H7 (cell line): ENCODE measurements around the gene GSE1. TPM values are rescaled to one million over a fixed set of nuclear protein-coding genes. Genes with fewer than 3 reads are reported as not detected.

Source experiments
- DNase-seq: peaks from one replicate; pipeline ENCODE4 v3.0.0; 2012
- H3K27me3 ChIP-seq: 2 replicates; pipeline ENCODE4 v1.6.0; 2011; ENCODE audit warnings: mild to moderate bottlenecking, low read length; ENCODE audit not compliant: control insufficient read depth, insufficient read depth
- H3K36me3 ChIP-seq: replicated peaks from 2 replicates; pipeline ENCODE4 v1.5.1; 2011; ENCODE audit warnings: low read length; ENCODE audit not compliant: control insufficient read depth, insufficient read depth
- H3K4me3 ChIP-seq: 2 replicates; pipeline ENCODE4 v1.5.1; 2011; ENCODE audit warnings: low read depth, mild to moderate bottlenecking, control low read depth, low read length, moderate library complexity; ENCODE audit not compliant: insufficient read depth
- total RNA-seq: library from RNA; depleted of rRNA; stranded (reverse); fragments of >200 nt; shearing (Covaris generic); gene quantifications from 2 replicates; pipeline ENCODE4 v1.2.3, GENCODE V29; 2014

GSE1 gene
- total RNA-seq, 1 experiment from 2014 or later: 52.5 TPM

- no peak for DNase-seq
- H3K36me3 ChIP-seq: peaks cover under 1% of the 10 kb centered on the region; the same call in 1 of the 2 replicates
- H3K27me3 ChIP-seq: no peaks in the 10 kb centered on the region
- H3K4me3 ChIP-seq: no peak overlapping the region
Measured at GRCh38 chr16:85623250-85623649, 10.1 kb downstream of the GSE1 start.

- H3K27me3 ChIP-seq: no peaks in the 10 kb centered on the region
- no peaks in the 10 kb centered on the region; the same call in 1 of the 2 replicates for H3K36me3 ChIP-seq
- no peak overlapping the region for H3K4me3 ChIP-seq
- DNase-seq: peak; percentile 66
Measured at GRCh38 chr16:85623997-85624601, 11.0 kb downstream of the GSE1 start.

DNA sequence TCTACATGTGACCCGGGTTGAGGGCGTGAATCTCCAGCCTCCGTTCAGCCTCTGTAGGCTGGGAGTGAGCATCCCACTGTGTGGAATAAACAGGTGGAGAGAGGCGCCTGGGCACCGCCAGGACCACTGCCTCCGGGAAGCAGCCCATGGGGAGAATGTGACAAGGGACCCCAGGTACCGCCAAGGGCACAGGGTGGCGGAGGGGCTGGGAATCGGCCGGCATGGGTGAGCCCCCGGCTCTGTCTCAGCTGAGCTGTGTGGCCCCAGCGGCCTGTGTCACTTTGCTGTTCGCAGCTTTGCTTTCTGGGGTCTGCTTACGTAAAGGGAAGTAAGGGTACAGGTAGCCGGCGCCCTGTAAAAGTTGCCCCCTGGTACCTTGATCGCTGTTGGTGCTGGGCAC is 11.5 kb downstream of the GSE1 start:
- H3K4me3 ChIP-seq: no peak overlapping the region
- H3K36me3 ChIP-seq: no peaks in the 10 kb centered on the region; the same call in none of the 2 replicates
- peak; percentile 78 for DNase-seq
- no peaks in the 10 kb centered on the region for H3K27me3 ChIP-seq

GRCh38 chr16:85625053-85625452 is 11.9 kb downstream of the GSE1 start:
- no peaks in the 10 kb centered on the region for H3K27me3 ChIP-seq
- no peak overlapping the region for H3K4me3 ChIP-seq
- DNase-seq: peak; percentile 82
- no peaks in the 10 kb centered on the region; the same call in none of the 2 replicates for H3K36me3 ChIP-seq

- peak; percentile 75 for DNase-seq
- Histone ChIP-seq H3K4me3 (no peak overlapping the region), H3K36me3 (no peaks in the 10 kb centered on the region; the same call in none of the 2 replicates), H3K27me3 (no peaks in the 10 kb centered on the region)
Measured at GRCh38 chr16:85625485-85626117, 12.5 kb downstream of the GSE1 start.

DNA sequence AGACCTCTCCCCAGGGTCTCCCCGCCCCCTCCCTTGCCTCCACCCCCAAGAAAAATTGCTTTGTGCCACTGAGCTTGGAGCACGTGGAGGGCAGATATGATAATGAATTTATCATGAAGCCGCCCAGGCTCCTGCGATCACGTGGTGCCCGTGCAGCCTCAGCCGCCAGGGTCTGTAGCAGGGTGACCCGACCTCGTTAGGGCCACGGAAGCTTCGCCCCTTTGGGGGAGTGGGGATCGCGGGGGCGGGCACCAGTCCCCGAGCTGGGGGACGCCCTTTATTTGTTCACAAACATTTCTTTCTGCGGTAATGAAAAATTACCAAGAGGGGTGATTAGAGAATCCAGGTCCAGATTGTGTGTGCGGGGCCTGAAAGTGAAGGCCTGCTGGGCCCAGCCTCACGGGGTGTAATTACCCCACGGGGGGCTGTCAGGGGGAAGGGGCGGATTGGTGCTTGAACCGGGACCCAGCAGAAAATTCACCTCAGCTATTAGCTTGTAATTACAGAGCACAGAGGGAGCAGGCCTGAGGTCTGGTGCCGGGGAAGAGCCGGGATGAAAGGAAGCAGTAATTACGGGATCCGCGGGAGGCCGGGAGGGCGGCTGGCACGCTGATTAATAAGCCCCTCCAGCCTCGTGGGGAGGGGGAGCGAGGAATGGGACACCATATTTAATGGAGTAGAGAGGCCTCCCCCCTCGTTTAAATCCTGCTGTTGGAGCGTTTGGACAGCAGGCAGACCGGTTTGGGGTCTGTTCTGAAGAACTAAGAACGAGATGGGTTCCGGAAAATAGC is 13.3 kb downstream of the GSE1 start:
- Histone ChIP-seq H3K27me3 (no peaks in the 10 kb centered on the region), H3K4me3 (no peak overlapping the region), H3K36me3 (no peaks in the 10 kb centered on the region; the same call in none of the 2 replicates)
- peak; percentile 90 for DNase-seq

DNA sequence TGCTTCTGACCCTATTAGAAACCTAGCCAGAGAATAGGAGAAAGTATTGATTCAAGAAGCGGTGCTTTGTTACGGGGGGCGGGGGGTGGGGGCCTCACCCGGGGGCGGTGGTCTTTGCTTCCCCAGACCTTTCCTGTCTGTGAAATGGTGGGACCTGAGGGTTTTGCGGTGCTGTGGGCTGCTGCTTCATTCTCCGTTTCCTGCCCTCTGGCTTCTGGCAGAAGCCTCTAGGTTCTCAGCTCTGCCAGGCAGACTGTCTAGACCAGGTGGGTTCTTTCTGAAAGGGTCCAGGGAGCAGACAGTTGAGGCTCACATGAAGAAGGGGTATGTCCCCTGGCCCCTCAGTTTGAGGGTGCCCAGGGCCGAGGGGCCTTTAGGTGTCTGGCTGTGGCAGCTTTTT is 14.0 kb downstream of the GSE1 start:
- Histone ChIP-seq H3K4me3 (no peak overlapping the region), H3K27me3 (no peaks in the 10 kb centered on the region), H3K36me3 (no peaks in the 10 kb centered on the region; the same call in none of the 2 replicates)
- DNase-seq: peak; percentile 73

DNA sequence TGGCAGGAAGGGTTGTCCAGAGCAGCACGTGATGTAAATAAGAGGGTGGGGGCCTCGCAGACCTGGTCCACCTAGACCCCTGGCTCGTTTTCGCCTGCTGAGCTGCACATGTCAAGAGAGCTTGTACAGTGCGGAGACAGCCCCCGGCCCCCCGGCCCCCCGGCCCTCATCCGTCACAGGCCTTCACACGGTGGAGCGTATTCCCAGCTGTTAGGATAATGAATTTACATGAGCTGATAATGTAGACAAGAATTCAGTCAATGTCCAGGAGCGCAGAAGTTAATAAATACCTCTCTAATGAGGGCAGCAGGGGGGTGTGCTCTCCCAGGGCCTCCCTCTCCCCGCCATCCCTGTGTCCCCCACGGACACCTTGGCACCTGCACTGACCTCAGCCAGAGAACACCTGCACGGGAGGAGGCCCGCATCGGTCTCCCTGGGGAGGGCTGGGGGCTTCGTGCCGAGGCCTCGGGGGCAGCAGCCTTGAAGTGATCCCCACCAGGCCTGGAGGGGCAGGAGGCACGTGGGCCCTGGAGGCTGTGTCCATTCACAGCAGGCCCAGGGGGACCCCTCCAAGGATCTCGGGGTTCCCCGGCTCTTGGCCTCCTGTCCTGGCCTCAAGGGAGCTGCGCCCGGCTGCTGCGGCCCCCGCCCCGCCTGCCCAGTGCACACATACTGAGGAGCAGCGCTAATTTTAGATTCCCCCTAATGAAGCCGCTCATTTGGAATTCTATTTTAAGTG is 14.6 kb downstream of the GSE1 start:
- no peak for DNase-seq

GRCh38 chr16:85628265-85628556 is 15.1 kb downstream of the GSE1 start:
- Histone ChIP-seq H3K27me3 (no peaks in the 10 kb centered on the region), H3K4me3 (no peak overlapping the region), H3K36me3 (no peaks in the 10 kb centered on the region; the same call in 1 of the 2 replicates)
- no peak for DNase-seq

More for the DNA sequence above, 14.6 kb downstream of the GSE1 start:
- Histone ChIP-seq H3K27me3 (no peaks in the 10 kb centered on the region), H3K4me3 (no peak overlapping the region), H3K36me3 (no peaks in the 10 kb centered on the region; the same call in 1 of the 2 replicates)

GRCh38 chr16:85628645-85629044 is 15.5 kb downstream of the GSE1 start:
- Histone ChIP-seq H3K27me3 (no peaks in the 10 kb centered on the region), H3K4me3 (no peak overlapping the region)
- DNase-seq: no peak

GRCh38 chr16:85629326-85629725 is 16.2 kb downstream of the GSE1 start:
- no peak overlapping the region for H3K4me3 ChIP-seq
- no peak for DNase-seq
- no peaks in the 10 kb centered on the region for H3K27me3 ChIP-seq
- no peaks in the 10 kb centered on the region; the same call in 1 of the 2 replicates for H3K36me3 ChIP-seq

More at GRCh38 chr16:85628645-85629044, 15.5 kb downstream of the GSE1 start:
- no peaks in the 10 kb centered on the region; the same call in 1 of the 2 replicates for H3K36me3 ChIP-seq

DNA sequence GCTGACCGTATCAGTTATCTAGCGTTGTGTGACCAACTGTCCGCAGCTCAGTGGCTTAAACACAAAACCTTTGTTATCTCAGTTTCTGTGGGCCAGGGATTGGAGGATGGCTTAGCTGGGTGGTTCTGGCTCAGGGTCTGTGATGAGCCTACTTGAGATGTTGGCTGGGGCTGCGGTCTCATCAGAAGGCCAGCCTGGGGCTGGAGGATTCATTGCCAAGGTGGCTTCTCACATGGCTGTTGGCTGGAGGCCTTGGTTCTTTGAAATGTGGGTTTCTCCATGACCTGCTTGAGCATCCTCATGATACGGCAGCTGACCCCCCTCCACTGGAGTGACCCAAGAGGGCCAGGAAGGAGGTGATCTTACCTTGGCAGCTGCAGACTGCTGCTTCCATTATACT is 16.7 kb downstream of the GSE1 start:
- H3K36me3 ChIP-seq: peaks cover 1% of the 10 kb centered on the region; the same call in 1 of the 2 replicates
- no peak overlapping the region for H3K4me3 ChIP-seq
- no peaks in the 10 kb centered on the region for H3K27me3 ChIP-seq
- no peak for DNase-seq

- Histone ChIP-seq H3K36me3 (peaks cover 1% of the 10 kb centered on the region; the same call in 1 of the 2 replicates), H3K4me3 (no peak overlapping the region), H3K27me3 (no peaks in the 10 kb centered on the region)
- no peak for DNase-seq
Measured at GRCh38 chr16:85631230-85631629, 18.1 kb downstream of the GSE1 start.

- peaks cover 1% of the 10 kb centered on the region; the same call in 1 of the 2 replicates for H3K36me3 ChIP-seq
- peak; percentile 85 for DNase-seq
- H3K4me3 ChIP-seq: no peak overlapping the region
- H3K27me3 ChIP-seq: no peaks in the 10 kb centered on the region
Measured at GRCh38 chr16:85631802-85632393, 18.8 kb downstream of the GSE1 start.
